HCT116 (cell line): ENCODE measurements around the gene CD84. TPM values are rescaled to one million over a fixed set of nuclear protein-coding genes. Genes with fewer than 3 reads are reported as not detected.

Experiments
- ATAC-seq: fragments of 200-7000 bp; cut with Tn5 transposase; 2 replicates; pipeline ENCODE4 v1.9.1; 2020; ENCODE audit warnings: mild to moderate bottlenecking, moderate library complexity
- BruUV-seq: library from RNA; stranded (reverse); fragments of 400-500 nt; replicated peaks from 2 replicates; lab custom pipeline; 2021; lab: Mats Ljungman, UMichigan
- CTCF ChIA-PET: fragments of 300-600 bp; sonication (Branson Sonifier 250); formaldehyde crosslinking; loops from one replicate; lab custom pipeline; 2021; ENCODE audit warnings: antibody characterized with exemption; lab: Charles Lee
- POLR2A ChIA-PET: fragments of 300-600, 350-600 bp; sonication (Branson Sonifier 250); formaldehyde crosslinking; loops from one replicate; lab custom pipeline; 2021; ENCODE audit warnings: antibody characterized with exemption; lab: Charles Lee
- RAD21 ChIA-PET, 2 experiments: fragments of 300-600 bp; sonication (Branson Sonifier 250); formaldehyde crosslinking; loops; one replicate each; lab custom pipeline; 2023; ENCODE audit warnings: low total read pairs in 2 of 2; ENCODE audit not compliant: uncharacterized antibody in 2 of 2, unreplicated experiment in 2 of 2, low non-redundant PET in 1 of 2; lab: Charles Lee
- DNase-seq: peaks from one replicate; pipeline ENCODE4 v3.0.0-alpha.2; 2010; ENCODE audit warnings: low read depth, low spot score
- H2AFZ ChIP-seq: fragments of 200-600 bp; shearing (Covaris generic), sonication (generic); 2 replicates; pipeline ENCODE4 v1.6.1; 2017; ENCODE audit warnings: low read depth, mixed run types, mixed read lengths, antibody characterized with exemption, low read length; ENCODE audit not compliant: poor library complexity, severe bottlenecking
- H3K27ac ChIP-seq: 2 replicates; pipeline ENCODE4 v1.5.1; 2012; ENCODE audit warnings: low read depth, low read length
- H3K27me3 ChIP-seq: fragments of 200-600 bp; sonication (generic); 2 replicates; pipeline ENCODE4 v1.6.1; 2016; ENCODE audit warnings: mixed run types, low read length, mixed read lengths; ENCODE audit not compliant: insufficient read depth
- H3K36me3 ChIP-seq, 2 experiments: fragments of 200-500 bp in 1 of 2; fragments of 200-600 bp in 1 of 2; sonication (Bioruptor generic) in 1 of 2; sonication (generic) in 1 of 2; 2 replicates each; pipeline versions ENCODE4 v1.5.1 to v1.6.1; 2014 to 2016; ENCODE audit warnings: low read length in 2 of 2, inconsistent platforms in 1 of 2, mixed read lengths in 1 of 2, mixed run types in 1 of 2; ENCODE audit not compliant: insufficient read depth in 2 of 2, control insufficient read depth in 1 of 2
- H3K4me1 ChIP-seq, 2 experiments: fragments of 200-600 bp in 1 of 2; sonication (generic) in 1 of 2; 2 replicates each; pipeline versions ENCODE4 v1.5.1 to v1.6.1; 2012 to 2017; ENCODE audit warnings: low read length in 2 of 2, inconsistent platforms in 1 of 2, mild to moderate bottlenecking in 1 of 2, mixed read lengths in 1 of 2, mixed run types in 1 of 2, moderate library complexity in 1 of 2; ENCODE audit not compliant: insufficient read depth in 2 of 2, control insufficient read depth in 1 of 2
- H3K4me2 ChIP-seq: fragments of 200-600 bp; sonication (generic); 2 replicates; pipeline ENCODE4 v1.6.1; 2017; ENCODE audit warnings: mixed run types, low read length, mixed read lengths
- H3K4me3 ChIP-seq, 2 experiments: fragments of 200-600 bp in 1 of 2; sonication (generic) in 1 of 2; replicated peaks in 1 of 2; 2 replicates each; pipeline ENCODE4 v1.5.1; 2011 to 2016; ENCODE audit warnings: low read length in 2 of 2, control low read depth in 1 of 2, low read depth in 1 of 2, mild to moderate bottlenecking in 1 of 2, mixed read lengths in 1 of 2, mixed run types in 1 of 2
- H3K79me2 ChIP-seq: fragments of 200-600 bp; sonication (generic); 2 replicates; pipeline ENCODE4 v1.6.1; 2017; ENCODE audit warnings: mild to moderate bottlenecking, mixed run types, low read length, moderate library complexity, mixed read lengths; ENCODE audit not compliant: insufficient read depth
- H3K9ac ChIP-seq: fragments of 200-600 bp; sonication (generic); 2 replicates; pipeline ENCODE4 v1.6.1; 2016; ENCODE audit warnings: low read length, mixed read lengths
- H3K9me2 ChIP-seq: fragments of 200-600 bp; sonication (generic), shearing (Covaris generic); 2 replicates; pipeline ENCODE4 v1.6.1; 2017; ENCODE audit warnings: mixed run types, mild to moderate bottlenecking, moderate library complexity; ENCODE audit not compliant: insufficient read depth
- H3K9me3 ChIP-seq, 2 experiments: fragments of 200-500 bp in 1 of 2; fragments of 200-600 bp in 1 of 2; sonication (Bioruptor generic) in 1 of 2; sonication (generic) in 1 of 2; 2 replicates each; pipeline ENCODE4 v1.6.1; 2014 to 2017; ENCODE audit warnings: low read length in 2 of 2, mixed read lengths in 2 of 2, inconsistent platforms in 1 of 2, low read depth in 1 of 2, mild to moderate bottlenecking in 1 of 2, mixed run types in 1 of 2, moderate library complexity in 1 of 2; ENCODE audit not compliant: control insufficient read depth in 1 of 2, insufficient read depth in 1 of 2
- H4K20me1 ChIP-seq: fragments of 200-600 bp; sonication (generic), shearing (Covaris generic); 2 replicates; pipeline ENCODE4 v1.6.1; 2017; ENCODE audit warnings: mixed run types, mild to moderate bottlenecking, moderate library complexity; ENCODE audit not compliant: insufficient read depth
- ATF3 ChIP-seq: IDR thresholded peaks from 2 replicates; pipeline ENCODE4 v1.6.1; 2012
- CEBPB ChIP-seq: IDR thresholded peaks from 2 replicates; pipeline ENCODE4 v1.6.1; 2012; ENCODE audit warnings: low read depth
- CTCF ChIP-seq, 3 experiments: fragments of 200-600 bp in 1 of 3; sonication (generic) in 1 of 3; IDR thresholded peaks in 2 of 3; conservative IDR thresholded peaks in 1 of 3; 2 replicates each; pipeline ENCODE4 v1.5.1; 2012 to 2017; ENCODE audit warnings: low read depth in 2 of 3, low read length in 2 of 3, antibody characterized with exemption in 1 of 3, borderline replicate concordance in 1 of 3, control low read depth in 1 of 3, mild to moderate bottlenecking in 1 of 3, mixed read lengths in 1 of 3, mixed run types in 1 of 3, moderate library complexity in 1 of 3; ENCODE audit not compliant: insufficient read depth in 1 of 3
- EZH2phosphoT487 ChIP-seq: fragments of 200-600 bp; IDR thresholded peaks from 2 replicates; pipeline ENCODE4 v1.6.1; 2018; ENCODE audit warnings: antibody characterized with exemption, borderline replicate concordance
- JUND ChIP-seq: IDR thresholded peaks from 2 replicates; pipeline ENCODE4 v1.6.1; 2012
- MAX ChIP-seq: IDR thresholded peaks from 2 replicates; pipeline ENCODE4 v1.6.1; 2012
- POLR2A ChIP-seq: IDR thresholded peaks from 2 replicates; pipeline ENCODE4 v1.7.0; 2011; ENCODE audit warnings: borderline replicate concordance; ENCODE audit not compliant: insufficient read depth, insufficient read length; ENCODE audit errors: extremely low read depth
- RAD21 ChIP-seq: IDR thresholded peaks from 2 replicates; pipeline ENCODE4 v1.6.1; 2012; ENCODE audit warnings: low read depth, mild to moderate bottlenecking
- REST ChIP-seq: IDR thresholded peaks from 2 replicates; pipeline ENCODE4 v1.6.1; 2012; ENCODE audit warnings: low read depth
- SIN3A ChIP-seq: IDR thresholded peaks from 2 replicates; pipeline ENCODE4 v1.6.1; 2012; ENCODE audit warnings: low read depth
- SP1 ChIP-seq: IDR thresholded peaks from 2 replicates; pipeline ENCODE4 v1.6.1; 2012; ENCODE audit warnings: low read depth
- SRF ChIP-seq: IDR thresholded peaks from 2 replicates; pipeline ENCODE4 v1.6.1; 2012; ENCODE audit warnings: low read depth
- TCF7L2 ChIP-seq: IDR thresholded peaks from 2 replicates; pipeline ENCODE4 v1.7.0; 2011; ENCODE audit warnings: borderline replicate concordance, inconsistent platforms; ENCODE audit not compliant: insufficient read depth, insufficient read length; ENCODE audit errors: extremely low read depth
- YY1 ChIP-seq: IDR thresholded peaks from 2 replicates; pipeline ENCODE4 v1.6.1; 2011; ENCODE audit warnings: low read length, low read depth, moderate library complexity, mild to moderate bottlenecking; ENCODE audit not compliant: insufficient replicate concordance; ENCODE audit errors: extremely low read depth
- ZBTB33 ChIP-seq: IDR thresholded peaks from 2 replicates; pipeline ENCODE4 v1.6.1; 2011; ENCODE audit warnings: mild to moderate bottlenecking, low read length, moderate library complexity; ENCODE audit not compliant: insufficient replicate concordance; ENCODE audit errors: extremely low read depth
- ZFX ChIP-seq: fragments of 450-650 bp; IDR thresholded peaks from 2 replicates; pipeline ENCODE4 v1.6.1; 2017
- ZNF274 ChIP-seq: fragments of 200-500 bp; sonication (Bioruptor generic); IDR thresholded peaks from 2 replicates; pipeline ENCODE4 v1.6.1; 2014; ENCODE audit warnings: mild to moderate bottlenecking, low read depth, low read length, inconsistent platforms
- intact Hi-C: fragments of 100-400 bp; cut with micrococcal nuclease; formaldehyde crosslinking; loops from 2 replicates; pipeline ENCODE4 v1.10.0; 2022
- total RNA-seq: library from RNA; stranded (reverse); gene quantifications from one replicate; pipeline ENCODE4 v1.2.1, GENCODE V29; 2021; ENCODE audit not compliant: unreplicated experiment

The CD84 gene
- total RNA-seq, 1 experiment from 2014 or later, result 0.02 TPM

- Histone ChIP-seq H3K9ac (no peak overlapping the region), H3K27ac (no peak overlapping the region), H3K36me3 (no peaks in the 10 kb centered on the region), H2AFZ (peak overlapping the region; percentile 24), H4K20me1 (no peaks in the 10 kb centered on the region), H3K9me3 (no peaks in the 10 kb centered on the region), H3K4me1 (no peaks in the 10 kb centered on the region; a peak in 1 of 4 replicates), H3K27me3 (no peaks in the 10 kb centered on the region), H3K9me2 (no peaks in the 10 kb centered on the region), H3K4me3 (no peak overlapping the region), H3K4me2 (no peak overlapping the region), H3K79me2 (no peaks in the 10 kb centered on the region)
- intact Hi-C loops, result no loop called here
- ChIA-PET RAD21 (interaction anchor here in 1 of 2 experiments (1.1 kb wide), 1 partner anchor 62 kb away, joined by 3 read pairs; no protein-coding TSS in a partner anchor), POLR2A (no interaction called here), CTCF (interaction anchor here (0.9 to 1.5 kb wide), 4 partner anchors 11 to 65 kb away, joined by 3 to 5 read pairs (median 4); no protein-coding TSS in a partner anchor)
- DNase-seq, result no peak
- ATAC-seq, result peak; percentile 80
- no TSS peak for BruUV-seq
- TF ChIP-seq ZNF274, result no peak
- no peak for TF ChIP-seq ZBTB33
- no peak for TF ChIP-seq JUND
- TF ChIP-seq ATF3, result no peak
- no peak for TF ChIP-seq POLR2A
- peak; percentile 35 to 62 (median 58); a peak in 4 of 6 replicates for TF ChIP-seq CTCF (IDR thresholded peaks at IDR 0.05 in 2 of 3, conservative IDR thresholded peaks at IDR 0.05 in 1 of 3; ENCODE audit: borderline replicate concordance in 1 of 3, insufficient read depth in 1 of 3, low read depth in 2 of 3, low read length in 2 of 3)
- TF ChIP-seq YY1, result no peak
- no peak for TF ChIP-seq SIN3A
- TF ChIP-seq RAD21, result peak; percentile 36
- TF ChIP-seq EZH2phosphoT487, result no peak
- no peak for TF ChIP-seq SRF
- TF ChIP-seq CEBPB, result no peak
- TF ChIP-seq REST, result no peak
- TF ChIP-seq SP1, result no peak
- no peak for TF ChIP-seq ZFX
- TF ChIP-seq MAX, result no peak
- no peak for TF ChIP-seq TCF7L2
These were observed 34.6 kb downstream of the CD84 start for GRCh38 chr1:160544647-160545046.
